A549 (cell line): ENCODE measurements around the gene OGFR.

Experiments
- CTCF ChIP-seq: fragments of >200 bp; sonication (Bioruptor Twin); formaldehyde crosslinking; IDR thresholded peaks from 3 replicates; pipeline ENCODE4 v1.5.1; 2016
- MAFK ChIP-seq: fragments of 450-650 bp; IDR thresholded peaks from 2 replicates; pipeline ENCODE4 v1.6.1; 2014; ENCODE audit not compliant: partially characterized antibody
- MAX ChIP-seq: IDR thresholded peaks from 2 replicates; pipeline ENCODE4 v1.6.1; 2012
- PHF8 ChIP-seq: fragments of 200-600 bp; sonication (generic); IDR thresholded peaks from 2 replicates; pipeline ENCODE4 v1.6.1; 2016; ENCODE audit warnings: low read depth, mild to moderate bottlenecking, antibody characterized with exemption, moderate library complexity, borderline replicate concordance
- ZFP36 ChIP-seq: fragments of 450-650 bp; IDR thresholded peaks from 2 replicates; pipeline ENCODE4 v1.6.1; 2014; ENCODE audit warnings: borderline replicate concordance; ENCODE audit not compliant: partially characterized antibody

GRCh38 chr20:62784497-62784896 lies 20.1 kb upstream of the OGFR start:
- no peak for TF ChIP-seq MAFK
- no peak for TF ChIP-seq ZFP36
- no peak for TF ChIP-seq CTCF
- TF ChIP-seq MAX = no peak
- no peak for TF ChIP-seq PHF8
